HCT116 (cell line): ENCODE data around the gene TMEM165. TPM values are rescaled to one million over a fixed set of nuclear protein-coding genes. Genes with fewer than 3 reads are reported as not detected.

Experiments used
- ATAC-seq: fragments of 200-7000 bp; cut with Tn5 transposase; 2 replicates; pipeline ENCODE4 v1.9.1; 2020; ENCODE audit warnings: mild to moderate bottlenecking, moderate library complexity
- BruUV-seq: library from RNA; stranded (reverse); fragments of 400-500 nt; replicated peaks from 2 replicates; lab custom pipeline; 2021; lab: Mats Ljungman, UMichigan
- CTCF ChIA-PET: fragments of 300-600 bp; sonication (Branson Sonifier 250); formaldehyde crosslinking; loops from one replicate; lab custom pipeline; 2021; ENCODE audit warnings: antibody characterized with exemption; lab: Charles Lee
- POLR2A ChIA-PET: fragments of 300-600, 350-600 bp; sonication (Branson Sonifier 250); formaldehyde crosslinking; loops from one replicate; lab custom pipeline; 2021; ENCODE audit warnings: antibody characterized with exemption; lab: Charles Lee
- RAD21 ChIA-PET, 2 experiments: fragments of 300-600 bp; sonication (Branson Sonifier 250); formaldehyde crosslinking; loops; one replicate each; lab custom pipeline; 2023; ENCODE audit warnings: low total read pairs in 2 of 2; ENCODE audit not compliant: uncharacterized antibody in 2 of 2, unreplicated experiment in 2 of 2, low non-redundant PET in 1 of 2; lab: Charles Lee
- DNase-seq: peaks from one replicate; pipeline ENCODE4 v3.0.0-alpha.2; 2010; ENCODE audit warnings: low read depth, low spot score
- H2AFZ ChIP-seq: fragments of 200-600 bp; shearing (Covaris generic), sonication (generic); 2 replicates; pipeline ENCODE4 v1.6.1; 2017; ENCODE audit warnings: low read depth, mixed run types, mixed read lengths, antibody characterized with exemption, low read length; ENCODE audit not compliant: poor library complexity, severe bottlenecking
- H3K27ac ChIP-seq: 2 replicates; pipeline ENCODE4 v1.5.1; 2012; ENCODE audit warnings: low read depth, low read length
- H3K27me3 ChIP-seq: fragments of 200-600 bp; sonication (generic); 2 replicates; pipeline ENCODE4 v1.6.1; 2016; ENCODE audit warnings: mixed run types, low read length, mixed read lengths; ENCODE audit not compliant: insufficient read depth
- H3K36me3 ChIP-seq, 2 experiments: fragments of 200-500 bp in 1 of 2; fragments of 200-600 bp in 1 of 2; sonication (Bioruptor generic) in 1 of 2; sonication (generic) in 1 of 2; 2 replicates each; pipeline versions ENCODE4 v1.5.1 to v1.6.1; 2014 to 2016; ENCODE audit warnings: low read length in 2 of 2, inconsistent platforms in 1 of 2, mixed read lengths in 1 of 2, mixed run types in 1 of 2; ENCODE audit not compliant: insufficient read depth in 2 of 2, control insufficient read depth in 1 of 2
- H3K4me1 ChIP-seq, 2 experiments: fragments of 200-600 bp in 1 of 2; sonication (generic) in 1 of 2; 2 replicates each; pipeline versions ENCODE4 v1.5.1 to v1.6.1; 2012 to 2017; ENCODE audit warnings: low read length in 2 of 2, inconsistent platforms in 1 of 2, mild to moderate bottlenecking in 1 of 2, mixed read lengths in 1 of 2, mixed run types in 1 of 2, moderate library complexity in 1 of 2; ENCODE audit not compliant: insufficient read depth in 2 of 2, control insufficient read depth in 1 of 2
- H3K4me2 ChIP-seq: fragments of 200-600 bp; sonication (generic); 2 replicates; pipeline ENCODE4 v1.6.1; 2017; ENCODE audit warnings: mixed run types, low read length, mixed read lengths
- H3K4me3 ChIP-seq, 2 experiments: fragments of 200-600 bp in 1 of 2; sonication (generic) in 1 of 2; replicated peaks in 1 of 2; 2 replicates each; pipeline ENCODE4 v1.5.1; 2011 to 2016; ENCODE audit warnings: low read length in 2 of 2, control low read depth in 1 of 2, low read depth in 1 of 2, mild to moderate bottlenecking in 1 of 2, mixed read lengths in 1 of 2, mixed run types in 1 of 2
- H3K79me2 ChIP-seq: fragments of 200-600 bp; sonication (generic); 2 replicates; pipeline ENCODE4 v1.6.1; 2017; ENCODE audit warnings: mild to moderate bottlenecking, mixed run types, low read length, moderate library complexity, mixed read lengths; ENCODE audit not compliant: insufficient read depth
- H3K9ac ChIP-seq: fragments of 200-600 bp; sonication (generic); 2 replicates; pipeline ENCODE4 v1.6.1; 2016; ENCODE audit warnings: low read length, mixed read lengths
- H3K9me2 ChIP-seq: fragments of 200-600 bp; sonication (generic), shearing (Covaris generic); 2 replicates; pipeline ENCODE4 v1.6.1; 2017; ENCODE audit warnings: mixed run types, mild to moderate bottlenecking, moderate library complexity; ENCODE audit not compliant: insufficient read depth
- H3K9me3 ChIP-seq, 2 experiments: fragments of 200-500 bp in 1 of 2; fragments of 200-600 bp in 1 of 2; sonication (Bioruptor generic) in 1 of 2; sonication (generic) in 1 of 2; 2 replicates each; pipeline ENCODE4 v1.6.1; 2014 to 2017; ENCODE audit warnings: low read length in 2 of 2, mixed read lengths in 2 of 2, inconsistent platforms in 1 of 2, low read depth in 1 of 2, mild to moderate bottlenecking in 1 of 2, mixed run types in 1 of 2, moderate library complexity in 1 of 2; ENCODE audit not compliant: control insufficient read depth in 1 of 2, insufficient read depth in 1 of 2
- H4K20me1 ChIP-seq: fragments of 200-600 bp; sonication (generic), shearing (Covaris generic); 2 replicates; pipeline ENCODE4 v1.6.1; 2017; ENCODE audit warnings: mixed run types, mild to moderate bottlenecking, moderate library complexity; ENCODE audit not compliant: insufficient read depth
- CBX3 ChIP-seq: IDR thresholded peaks from 2 replicates; pipeline ENCODE4 v1.6.1; 2012; ENCODE audit warnings: low read depth
- CEBPB ChIP-seq: IDR thresholded peaks from 2 replicates; pipeline ENCODE4 v1.6.1; 2012; ENCODE audit warnings: low read depth
- EGR1 ChIP-seq: IDR thresholded peaks from 2 replicates; pipeline ENCODE4 v1.6.1; 2012; ENCODE audit warnings: low read depth
- ELF1 ChIP-seq: IDR thresholded peaks from 2 replicates; pipeline ENCODE4 v1.6.1; 2012; ENCODE audit warnings: low read depth, borderline replicate concordance
- FOSL1 ChIP-seq: IDR thresholded peaks from 2 replicates; pipeline ENCODE4 v1.6.1; 2012; ENCODE audit warnings: low read depth
- JUND ChIP-seq: IDR thresholded peaks from 2 replicates; pipeline ENCODE4 v1.6.1; 2012
- POLR2A ChIP-seq: IDR thresholded peaks from 2 replicates; pipeline ENCODE4 v1.7.0; 2011; ENCODE audit warnings: borderline replicate concordance; ENCODE audit not compliant: insufficient read depth, insufficient read length; ENCODE audit errors: extremely low read depth
- POLR2AphosphoS5 ChIP-seq: IDR thresholded peaks from 2 replicates; pipeline ENCODE4 v1.6.1; 2011; ENCODE audit warnings: mild to moderate bottlenecking, low read depth, low read length, moderate library complexity
- RAD21 ChIP-seq: IDR thresholded peaks from 2 replicates; pipeline ENCODE4 v1.6.1; 2012; ENCODE audit warnings: low read depth, mild to moderate bottlenecking
- REST ChIP-seq: IDR thresholded peaks from 2 replicates; pipeline ENCODE4 v1.6.1; 2012; ENCODE audit warnings: low read depth
- SIN3A ChIP-seq: IDR thresholded peaks from 2 replicates; pipeline ENCODE4 v1.6.1; 2012; ENCODE audit warnings: low read depth
- SP1 ChIP-seq: IDR thresholded peaks from 2 replicates; pipeline ENCODE4 v1.6.1; 2012; ENCODE audit warnings: low read depth
- SRF ChIP-seq: IDR thresholded peaks from 2 replicates; pipeline ENCODE4 v1.6.1; 2012; ENCODE audit warnings: low read depth
- YY1 ChIP-seq: IDR thresholded peaks from 2 replicates; pipeline ENCODE4 v1.6.1; 2011; ENCODE audit warnings: low read length, low read depth, moderate library complexity, mild to moderate bottlenecking; ENCODE audit not compliant: insufficient replicate concordance; ENCODE audit errors: extremely low read depth
- ZFX ChIP-seq: fragments of 450-650 bp; IDR thresholded peaks from 2 replicates; pipeline ENCODE4 v1.6.1; 2017
- intact Hi-C: fragments of 100-400 bp; cut with micrococcal nuclease; formaldehyde crosslinking; loops from 2 replicates; pipeline ENCODE4 v1.10.0; 2022
- total RNA-seq: library from RNA; stranded (reverse); gene quantifications from one replicate; pipeline ENCODE4 v1.2.1, GENCODE V29; 2021; ENCODE audit not compliant: unreplicated experiment
- TF ChIP-seq, protein P1 (sequence below), 3 experiments: fragments of 200-600 bp in 1 of 3; sonication (generic) in 1 of 3; IDR thresholded peaks in 2 of 3; conservative IDR thresholded peaks in 1 of 3; 2 replicates each; pipeline ENCODE4 v1.5.1; 2012 to 2017; ENCODE audit warnings: low read depth in 2 of 3, low read length in 2 of 3, antibody characterized with exemption in 1 of 3, borderline replicate concordance in 1 of 3, control low read depth in 1 of 3, mild to moderate bottlenecking in 1 of 3, mixed read lengths in 1 of 3, mixed run types in 1 of 3, moderate library complexity in 1 of 3; ENCODE audit not compliant: insufficient read depth in 1 of 3
- TF ChIP-seq, protein P2 (sequence below): IDR thresholded peaks from 2 replicates; pipeline ENCODE4 v1.6.1; 2012
- TF ChIP-seq, protein P3 (sequence below): IDR thresholded peaks from 2 replicates; pipeline ENCODE4 v1.6.1; 2012

Gene TMEM165
- total RNA-seq, 1 experiment from 2014 or later = 60.7 TPM

DNA sequence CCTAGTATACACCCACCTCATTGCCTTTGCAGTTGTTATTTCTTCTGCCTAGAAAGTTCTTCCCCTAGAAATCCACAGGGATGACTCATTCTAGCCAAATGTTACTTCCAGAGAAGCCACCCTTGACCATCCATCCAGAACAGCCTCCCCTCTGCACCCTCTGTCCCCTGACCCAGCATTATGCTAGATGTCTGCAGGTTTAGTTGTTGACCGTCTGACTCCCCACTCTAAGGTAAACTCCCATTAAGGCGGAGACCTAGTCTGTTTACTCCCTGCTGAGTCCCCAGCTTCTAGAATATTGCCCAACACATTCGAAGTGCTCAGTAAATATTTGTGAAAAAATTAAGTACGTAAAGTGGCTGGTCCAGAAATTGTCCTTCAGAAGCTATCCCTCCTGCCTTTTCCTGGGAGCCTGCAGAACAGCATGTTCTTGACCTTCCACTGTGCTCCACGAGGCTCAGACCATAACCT is 38.7 kb upstream of the TMEM165 start:
- CTCF ChIA-PET = interaction anchor here (2.0 kb wide), 1 partner anchor 11 kb away, joined by 7 read pairs; the partner anchor contains the start of gene SRD5A3

More for the DNA sequence above, 38.7 kb upstream of the TMEM165 start:
- H3K27me3 ChIP-seq = no peaks in the 10 kb centered on the region
- H3K79me2 ChIP-seq = no peaks in the 10 kb centered on the region
- POLR2A ChIA-PET = no interaction called here
- DNase-seq = no peak
- H3K9me3 ChIP-seq = peaks cover 0 to 4% of the 10 kb centered on the region in 2 experiments; a peak in 1 of 4 replicates
- no peaks in the 10 kb centered on the region for H3K9me2 ChIP-seq
- no peak overlapping the region for H2AFZ ChIP-seq
- no peaks in the 10 kb centered on the region for H4K20me1 ChIP-seq
- H3K4me1 ChIP-seq = peaks cover 38 to 58% of the 10 kb centered on the region in 2 experiments
- no peak overlapping the region for H3K4me3 ChIP-seq
- H3K9ac ChIP-seq = no peak overlapping the region
- BruUV-seq = no TSS peak
- peak overlapping the region; percentile 59 for H3K4me2 ChIP-seq
- no peak overlapping the region for H3K27ac ChIP-seq
- RAD21 ChIA-PET = no interaction called here
- TF ChIP-seq, protein P1, sequence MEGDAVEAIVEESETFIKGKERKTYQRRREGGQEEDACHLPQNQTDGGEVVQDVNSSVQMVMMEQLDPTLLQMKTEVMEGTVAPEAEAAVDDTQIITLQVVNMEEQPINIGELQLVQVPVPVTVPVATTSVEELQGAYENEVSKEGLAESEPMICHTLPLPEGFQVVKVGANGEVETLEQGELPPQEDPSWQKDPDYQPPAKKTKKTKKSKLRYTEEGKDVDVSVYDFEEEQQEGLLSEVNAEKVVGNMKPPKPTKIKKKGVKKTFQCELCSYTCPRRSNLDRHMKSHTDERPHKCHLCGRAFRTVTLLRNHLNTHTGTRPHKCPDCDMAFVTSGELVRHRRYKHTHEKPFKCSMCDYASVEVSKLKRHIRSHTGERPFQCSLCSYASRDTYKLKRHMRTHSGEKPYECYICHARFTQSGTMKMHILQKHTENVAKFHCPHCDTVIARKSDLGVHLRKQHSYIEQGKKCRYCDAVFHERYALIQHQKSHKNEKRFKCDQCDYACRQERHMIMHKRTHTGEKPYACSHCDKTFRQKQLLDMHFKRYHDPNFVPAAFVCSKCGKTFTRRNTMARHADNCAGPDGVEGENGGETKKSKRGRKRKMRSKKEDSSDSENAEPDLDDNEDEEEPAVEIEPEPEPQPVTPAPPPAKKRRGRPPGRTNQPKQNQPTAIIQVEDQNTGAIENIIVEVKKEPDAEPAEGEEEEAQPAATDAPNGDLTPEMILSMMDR (IDR thresholded peaks at IDR 0.05 in 2 of 3, conservative IDR thresholded peaks at IDR 0.05 in 1 of 3; ENCODE audit: borderline replicate concordance in 1 of 3, insufficient read depth in 1 of 3, low read depth in 2 of 3, low read length in 2 of 3) = no peak
- TF ChIP-seq REST = no peak
- TF ChIP-seq SRF = no peak
- TF ChIP-seq ZFX = no peak
- peak; percentile 50; the same call in 1 of the 2 replicates for TF ChIP-seq FOSL1
- no peak for TF ChIP-seq CEBPB
- no peak for TF ChIP-seq SP1
- TF ChIP-seq JUND = peak; percentile 36; the same call in 1 of the 2 replicates
- no peak for TF ChIP-seq RAD21
- no peak for TF ChIP-seq CBX3
- TF ChIP-seq POLR2AphosphoS5 = no peak
- TF ChIP-seq, protein P2, sequence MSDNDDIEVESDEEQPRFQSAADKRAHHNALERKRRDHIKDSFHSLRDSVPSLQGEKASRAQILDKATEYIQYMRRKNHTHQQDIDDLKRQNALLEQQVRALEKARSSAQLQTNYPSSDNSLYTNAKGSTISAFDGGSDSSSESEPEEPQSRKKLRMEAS = no peak
- no peak for TF ChIP-seq ELF1
- no peak for TF ChIP-seq EGR1
- no peak for TF ChIP-seq POLR2A
- TF ChIP-seq, protein P3, sequence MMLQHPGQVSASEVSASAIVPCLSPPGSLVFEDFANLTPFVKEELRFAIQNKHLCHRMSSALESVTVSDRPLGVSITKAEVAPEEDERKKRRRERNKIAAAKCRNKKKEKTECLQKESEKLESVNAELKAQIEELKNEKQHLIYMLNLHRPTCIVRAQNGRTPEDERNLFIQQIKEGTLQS = no peak
- TF ChIP-seq SIN3A = no peak
- no peak for TF ChIP-seq YY1
- TF ChIP-seq, all 23 proteins: peak for 2
- intact Hi-C loops = no loop called here
- no peaks in the 10 kb centered on the region for H3K36me3 ChIP-seq
- peak; percentile 34 for ATAC-seq
